SK-N-SH (cell line): Measurements from ENCODE around the gene OTOA. TPM values are rescaled to one million over a fixed set of nuclear protein-coding genes. Genes with fewer than 3 reads are reported as not detected.

Experiments
- CTCF ChIA-PET: fragments of 300-600, 350-600 bp; formaldehyde crosslinking; extraction: SDS; loops from one replicate; lab custom pipeline; 2021; lab: Yijun Ruan, JAX
- POLR2A ChIA-PET: fragments of 350-600 bp; sonication (Branson Sonifier 250); formaldehyde crosslinking; extraction: SDS; loops from one replicate; lab custom pipeline; 2020; ENCODE audit warnings: antibody characterized with exemption, inconsistent platforms; lab: Yijun Ruan, JAX
- DNase-seq: peaks from one replicate; pipeline ENCODE4 v3.0.0; 2012
- H2AFZ ChIP-seq: fragments of 200-600 bp; sonication (generic); 2 replicates; pipeline ENCODE4 v1.8.1; 2016; ENCODE audit warnings: antibody characterized with exemption, mild to moderate bottlenecking, low read depth
- H3F3A ChIP-seq: fragments of 200-600 bp; sonication (generic); replicated peaks from 2 replicates; pipeline ENCODE3; 2016; ENCODE audit warnings: antibody characterized with exemption, mild to moderate bottlenecking; ENCODE audit not compliant: insufficient read depth
- H3K27ac ChIP-seq, 2 experiments: fragments of 200-500 bp in 1 of 2; fragments of 200-600 bp in 1 of 2; sonication (Bioruptor generic) in 1 of 2; sonication (generic), shearing (Covaris generic) in 1 of 2; 2 replicates each; pipeline versions ENCODE4 v1.5.1 to v1.6.1; 2014 to 2016; ENCODE audit warnings: low read depth in 2 of 2, inconsistent platforms in 1 of 2, low read length in 1 of 2, mild to moderate bottlenecking in 1 of 2, mixed read lengths in 1 of 2
- H3K27me3 ChIP-seq: fragments of 200-600 bp; sonication (generic), shearing (Covaris generic); 2 replicates; pipeline ENCODE4 v1.6.1; 2016; ENCODE audit warnings: mixed run types; ENCODE audit not compliant: insufficient read depth
- H3K36me3 ChIP-seq, 2 experiments: fragments of 200-500 bp in 1 of 2; fragments of 200-600 bp in 1 of 2; sonication (Bioruptor generic) in 1 of 2; sonication (generic) in 1 of 2; replicated peaks in 1 of 2; 2 replicates each; pipeline versions ENCODE3 to v1.5.1; 2014 to 2016; ENCODE audit warnings: low read length in 1 of 2, mild to moderate bottlenecking in 1 of 2; ENCODE audit not compliant: insufficient read depth in 2 of 2, control insufficient read depth in 1 of 2
- H3K4me1 ChIP-seq, 2 experiments: fragments of 200-500 bp in 1 of 2; fragments of 200-600 bp in 1 of 2; sonication (Bioruptor generic) in 1 of 2; sonication (generic), shearing (Covaris generic) in 1 of 2; 2 replicates each; pipeline versions ENCODE4 v1.5.1 to v1.6.1; 2014 to 2016; ENCODE audit warnings: low read depth in 1 of 2, low read length in 1 of 2, mixed run types in 1 of 2; ENCODE audit not compliant: insufficient read depth in 2 of 2, control insufficient read depth in 1 of 2
- H3K4me2 ChIP-seq: fragments of 200-600 bp; sonication (generic), shearing (Covaris generic); 2 replicates; pipeline ENCODE4 v1.6.1; 2017; ENCODE audit warnings: mixed run types
- H3K4me3 ChIP-seq, 2 experiments: fragments of 200-500 bp in 1 of 2; fragments of 200-600 bp in 1 of 2; sonication (Bioruptor generic) in 1 of 2; sonication (generic), shearing (Covaris generic) in 1 of 2; 2 replicates each; pipeline versions ENCODE4 v1.5.1 to v1.8.1; 2014 to 2016; ENCODE audit warnings: low read depth in 2 of 2, inconsistent platforms in 1 of 2, low read length in 1 of 2, mild to moderate bottlenecking in 1 of 2, mixed read lengths in 1 of 2, moderate library complexity in 1 of 2
- H3K79me2 ChIP-seq: fragments of 200-600 bp; sonication (generic); 2 replicates; pipeline ENCODE4 v1.8.1; 2017; ENCODE audit warnings: mild to moderate bottlenecking; ENCODE audit not compliant: insufficient read depth
- H3K9ac ChIP-seq: fragments of 200-600 bp; sonication (generic); 2 replicates; pipeline ENCODE4 v1.6.1; 2017; ENCODE audit warnings: mixed run types
- H3K9me2 ChIP-seq: fragments of 200-600 bp; sonication (generic); 2 replicates; pipeline ENCODE4 v1.6.1; 2017; ENCODE audit warnings: mixed run types
- H3K9me3 ChIP-seq: fragments of 200-600 bp; sonication (generic); 2 replicates; pipeline ENCODE4 v1.6.1; 2017; ENCODE audit warnings: mixed run types, mild to moderate bottlenecking, moderate library complexity
- H4K20me1 ChIP-seq: fragments of 200-600 bp; sonication (generic); 2 replicates; pipeline ENCODE4 v1.6.1; 2017; ENCODE audit warnings: mild to moderate bottlenecking, mixed run types; ENCODE audit not compliant: insufficient read depth
- CHD2 ChIP-seq: fragments of 150-350 bp; IDR thresholded peaks from 2 replicates; pipeline ENCODE4 v1.6.1; 2018; ENCODE audit warnings: low read length; ENCODE audit not compliant: partially characterized antibody
- EZH2phosphoT487 ChIP-seq: fragments of 200-600 bp; sonication (generic); IDR thresholded peaks from 2 replicates; pipeline ENCODE4 v1.6.1; 2017; ENCODE audit warnings: low read depth, mixed run types, mild to moderate bottlenecking, antibody characterized with exemption, moderate library complexity, borderline replicate concordance
- FOXJ3 ChIP-seq: sonication (generic); formaldehyde crosslinking; IDR thresholded peaks from 2 replicates; pipeline ENCODE4 v1.5.1; 2020; ENCODE audit warnings: mild to moderate bottlenecking, missing genetic modification reagents
- GABPA ChIP-seq: IDR thresholded peaks from 2 replicates; pipeline ENCODE4 v1.4.0; 2012; ENCODE audit warnings: low read depth, mild to moderate bottlenecking
- MEF2A ChIP-seq: IDR thresholded peaks from 2 replicates; pipeline ENCODE4 v1.4.0; 2012; ENCODE audit warnings: low read depth, borderline replicate concordance
- NFIC ChIP-seq: IDR thresholded peaks from 2 replicates; pipeline ENCODE4 v1.4.0; 2012; ENCODE audit warnings: borderline replicate concordance
- POLR2AphosphoS5 ChIP-seq: IDR thresholded peaks from 2 replicates; pipeline ENCODE4 v1.6.1; 2012; ENCODE audit warnings: low read depth, low read length
- RAD21 ChIP-seq: IDR thresholded peaks from 2 replicates; pipeline ENCODE4 v1.6.1; 2012; ENCODE audit warnings: mild to moderate bottlenecking, low read length
- RXRA ChIP-seq: IDR thresholded peaks from 2 replicates; pipeline ENCODE4 v1.4.0; 2012; ENCODE audit warnings: low read depth, mild to moderate bottlenecking, borderline replicate concordance
- TAF1 ChIP-seq: IDR thresholded peaks from 2 replicates; pipeline ENCODE4 v1.6.1; 2012; ENCODE audit warnings: low read depth, mild to moderate bottlenecking, low read length, moderate library complexity, borderline replicate concordance
- TCF12 ChIP-seq: IDR thresholded peaks from 2 replicates; pipeline ENCODE4 v1.4.0; 2012
- WGBS: methylation state at CpG from one replicate; pipeline ENCODE4 v1.1.6; 2017; ENCODE audit warnings: low lambda C conversion rate; 5-methylcytosine and 5-hydroxymethylcytosine counted together
- polyA plus RNA-seq, 3 experiments: library from polyadenylated mRNA; depleted of rRNA; stranded (reverse); fragments of >200 nt; gene quantifications; 2 replicates each; pipeline ENCODE4 v1.2.3, GENCODE V29; 2012
- TF ChIP-seq, protein P1 (sequence below): IDR thresholded peaks from 2 replicates; pipeline ENCODE4 v1.6.1; 2012; ENCODE audit warnings: mild to moderate bottlenecking, low read depth, low read length, moderate library complexity
- TF ChIP-seq, protein P2 (sequence below): IDR thresholded peaks from 2 replicates; pipeline ENCODE4; 2012
- TF ChIP-seq, protein P3 (sequence below): IDR thresholded peaks from 2 replicates; pipeline ENCODE4 v1.4.0; 2012; ENCODE audit warnings: low read depth, borderline replicate concordance
- TF ChIP-seq, protein P4 (sequence below): fragments of 150-350 bp; IDR thresholded peaks from 2 replicates; pipeline ENCODE4 v1.6.1; 2016; ENCODE audit warnings: mild to moderate bottlenecking, low read depth, low read length
- TF ChIP-seq, protein P5 (sequence below): fragments of 200-600 bp; sonication (generic); IDR thresholded peaks from 2 replicates; pipeline ENCODE4 v1.6.1; 2017; ENCODE audit warnings: antibody characterized with exemption, mild to moderate bottlenecking, moderate library complexity
- TF ChIP-seq, protein P6 (sequence below): fragments of 150-350 bp; IDR thresholded peaks from 2 replicates; pipeline ENCODE4 v1.6.1; 2017; ENCODE audit warnings: antibody characterized with exemption, low read length, low read depth, borderline replicate concordance

OTOA gene
- polyA plus RNA-seq, 1 of the 3 experiments (the other 2 are of a cell fraction) = 0.02 TPM

DNA sequence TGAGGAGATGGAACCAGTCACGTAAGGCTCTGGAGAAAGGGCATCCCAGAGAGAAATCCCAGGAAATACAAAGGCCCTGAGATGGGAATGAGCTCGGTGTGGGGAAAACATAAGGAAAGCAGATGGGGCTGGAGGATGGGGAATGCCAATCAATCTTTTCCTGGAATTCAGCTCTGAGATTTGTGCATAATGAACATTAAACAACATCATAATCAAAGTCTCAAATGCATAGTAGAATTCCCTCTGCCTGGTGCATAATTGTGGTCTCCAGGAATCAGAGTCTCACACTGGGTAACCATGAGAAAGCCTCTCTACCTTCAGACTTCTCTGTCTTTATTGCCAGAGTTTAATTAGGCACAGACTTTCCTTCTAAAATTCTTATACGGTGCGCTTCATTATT is 30.8 kb downstream of the OTOA start:
- no peak for DNase-seq
- ChIA-PET CTCF (interaction anchor here (0.9 to 4.5 kb wide), 4 partner anchors 10 to 37 kb away, joined by 3 to 23 read pairs (median 11); no protein-coding TSS in a partner anchor), POLR2A (no interaction called here)
- Histone ChIP-seq H3K9me2 (no peaks in the 10 kb centered on the region), H3K36me3 (no peaks in the 10 kb centered on the region), H3K4me2 (no peak overlapping the region), H3K27me3 (no peaks in the 10 kb centered on the region; the same call in 1 of the 2 replicates), H3K9ac (no peak overlapping the region), H3K4me1 (no peaks in the 10 kb centered on the region), H4K20me1 (no peaks in the 10 kb centered on the region), H2AFZ (no peak overlapping the region), H3K9me3 (no peaks in the 10 kb centered on the region), H3F3A (no peaks in the 10 kb centered on the region), H3K27ac (no peak overlapping the region), H3K4me3 (no peak overlapping the region), H3K79me2 (no peaks in the 10 kb centered on the region)
- 93% methylated on average over 4 of the region's 4 CpGs for WGBS
- TF ChIP-seq, protein P1, sequence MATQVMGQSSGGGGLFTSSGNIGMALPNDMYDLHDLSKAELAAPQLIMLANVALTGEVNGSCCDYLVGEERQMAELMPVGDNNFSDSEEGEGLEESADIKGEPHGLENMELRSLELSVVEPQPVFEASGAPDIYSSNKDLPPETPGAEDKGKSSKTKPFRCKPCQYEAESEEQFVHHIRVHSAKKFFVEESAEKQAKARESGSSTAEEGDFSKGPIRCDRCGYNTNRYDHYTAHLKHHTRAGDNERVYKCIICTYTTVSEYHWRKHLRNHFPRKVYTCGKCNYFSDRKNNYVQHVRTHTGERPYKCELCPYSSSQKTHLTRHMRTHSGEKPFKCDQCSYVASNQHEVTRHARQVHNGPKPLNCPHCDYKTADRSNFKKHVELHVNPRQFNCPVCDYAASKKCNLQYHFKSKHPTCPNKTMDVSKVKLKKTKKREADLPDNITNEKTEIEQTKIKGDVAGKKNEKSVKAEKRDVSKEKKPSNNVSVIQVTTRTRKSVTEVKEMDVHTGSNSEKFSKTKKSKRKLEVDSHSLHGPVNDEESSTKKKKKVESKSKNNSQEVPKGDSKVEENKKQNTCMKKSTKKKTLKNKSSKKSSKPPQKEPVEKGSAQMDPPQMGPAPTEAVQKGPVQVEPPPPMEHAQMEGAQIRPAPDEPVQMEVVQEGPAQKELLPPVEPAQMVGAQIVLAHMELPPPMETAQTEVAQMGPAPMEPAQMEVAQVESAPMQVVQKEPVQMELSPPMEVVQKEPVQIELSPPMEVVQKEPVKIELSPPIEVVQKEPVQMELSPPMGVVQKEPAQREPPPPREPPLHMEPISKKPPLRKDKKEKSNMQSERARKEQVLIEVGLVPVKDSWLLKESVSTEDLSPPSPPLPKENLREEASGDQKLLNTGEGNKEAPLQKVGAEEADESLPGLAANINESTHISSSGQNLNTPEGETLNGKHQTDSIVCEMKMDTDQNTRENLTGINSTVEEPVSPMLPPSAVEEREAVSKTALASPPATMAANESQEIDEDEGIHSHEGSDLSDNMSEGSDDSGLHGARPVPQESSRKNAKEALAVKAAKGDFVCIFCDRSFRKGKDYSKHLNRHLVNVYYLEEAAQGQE = no peak
- TF ChIP-seq MEF2A (no peak), CHD2 (no peak), TCF12 (no peak), POLR2AphosphoS5 (no peak), FOXJ3 (no peak), RAD21 (no peak)
- TF ChIP-seq, protein P2, sequence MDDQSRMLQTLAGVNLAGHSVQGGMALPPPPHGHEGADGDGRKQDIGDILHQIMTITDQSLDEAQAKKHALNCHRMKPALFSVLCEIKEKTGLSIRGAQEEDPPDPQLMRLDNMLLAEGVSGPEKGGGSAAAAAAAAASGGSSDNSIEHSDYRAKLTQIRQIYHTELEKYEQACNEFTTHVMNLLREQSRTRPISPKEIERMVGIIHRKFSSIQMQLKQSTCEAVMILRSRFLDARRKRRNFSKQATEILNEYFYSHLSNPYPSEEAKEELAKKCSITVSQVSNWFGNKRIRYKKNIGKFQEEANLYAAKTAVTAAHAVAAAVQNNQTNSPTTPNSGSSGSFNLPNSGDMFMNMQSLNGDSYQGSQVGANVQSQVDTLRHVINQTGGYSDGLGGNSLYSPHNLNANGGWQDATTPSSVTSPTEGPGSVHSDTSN = no peak
- TF ChIP-seq, protein P3, sequence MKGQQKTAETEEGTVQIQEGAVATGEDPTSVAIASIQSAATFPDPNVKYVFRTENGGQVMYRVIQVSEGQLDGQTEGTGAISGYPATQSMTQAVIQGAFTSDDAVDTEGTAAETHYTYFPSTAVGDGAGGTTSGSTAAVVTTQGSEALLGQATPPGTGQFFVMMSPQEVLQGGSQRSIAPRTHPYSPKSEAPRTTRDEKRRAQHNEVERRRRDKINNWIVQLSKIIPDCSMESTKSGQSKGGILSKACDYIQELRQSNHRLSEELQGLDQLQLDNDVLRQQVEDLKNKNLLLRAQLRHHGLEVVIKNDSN = no peak
- TF ChIP-seq, protein P4, sequence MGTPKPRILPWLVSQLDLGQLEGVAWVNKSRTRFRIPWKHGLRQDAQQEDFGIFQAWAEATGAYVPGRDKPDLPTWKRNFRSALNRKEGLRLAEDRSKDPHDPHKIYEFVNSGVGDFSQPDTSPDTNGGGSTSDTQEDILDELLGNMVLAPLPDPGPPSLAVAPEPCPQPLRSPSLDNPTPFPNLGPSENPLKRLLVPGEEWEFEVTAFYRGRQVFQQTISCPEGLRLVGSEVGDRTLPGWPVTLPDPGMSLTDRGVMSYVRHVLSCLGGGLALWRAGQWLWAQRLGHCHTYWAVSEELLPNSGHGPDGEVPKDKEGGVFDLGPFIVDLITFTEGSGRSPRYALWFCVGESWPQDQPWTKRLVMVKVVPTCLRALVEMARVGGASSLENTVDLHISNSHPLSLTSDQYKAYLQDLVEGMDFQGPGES = no peak

DNA sequence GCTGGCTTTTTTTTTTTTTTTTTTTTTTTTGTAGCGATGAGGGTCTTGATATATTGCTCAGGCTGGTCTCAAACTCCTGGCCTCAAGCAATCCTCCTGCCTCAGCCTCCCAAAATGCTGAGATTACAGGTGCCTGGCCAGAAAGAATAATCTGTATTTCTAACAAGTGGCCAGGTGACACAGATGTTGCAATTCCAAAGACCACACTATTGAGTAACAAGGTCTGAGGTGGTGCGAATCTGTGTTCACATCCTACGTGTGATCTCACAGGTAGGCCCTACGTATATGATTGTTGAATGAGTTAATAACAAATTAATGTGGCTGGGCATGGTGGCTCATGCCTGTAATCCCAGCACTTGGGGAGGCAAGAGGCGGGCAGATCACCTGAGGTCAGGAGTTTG is 33.3 kb downstream of the OTOA start:
- Histone ChIP-seq H3K4me1 (no peaks in the 10 kb centered on the region), H3K9ac (no peak overlapping the region), H2AFZ (no peak overlapping the region), H3K27me3 (no peaks in the 10 kb centered on the region; the same call in 1 of the 2 replicates), H4K20me1 (no peaks in the 10 kb centered on the region), H3K4me2 (no peak overlapping the region), H3K27ac (no peak overlapping the region), H3K9me2 (no peaks in the 10 kb centered on the region), H3K9me3 (no peaks in the 10 kb centered on the region), H3F3A (no peaks in the 10 kb centered on the region), H3K4me3 (no peak overlapping the region), H3K36me3 (no peaks in the 10 kb centered on the region), H3K79me2 (no peaks in the 10 kb centered on the region)
- POLR2A ChIA-PET = no interaction called here
- 68% methylated on average over 5 of the region's 5 CpGs for WGBS
- DNase-seq = no peak
- CTCF ChIA-PET = interaction anchor here (4.2 kb wide), 1 partner anchor 11 kb away, joined by 23 read pairs; no protein-coding TSS in a partner anchor
- TF ChIP-seq EZH2phosphoT487 (no peak), TAF1 (no peak), RXRA (no peak), NFIC (no peak), GABPA (no peak), MEF2A (no peak)
- TF ChIP-seq, protein P5, sequence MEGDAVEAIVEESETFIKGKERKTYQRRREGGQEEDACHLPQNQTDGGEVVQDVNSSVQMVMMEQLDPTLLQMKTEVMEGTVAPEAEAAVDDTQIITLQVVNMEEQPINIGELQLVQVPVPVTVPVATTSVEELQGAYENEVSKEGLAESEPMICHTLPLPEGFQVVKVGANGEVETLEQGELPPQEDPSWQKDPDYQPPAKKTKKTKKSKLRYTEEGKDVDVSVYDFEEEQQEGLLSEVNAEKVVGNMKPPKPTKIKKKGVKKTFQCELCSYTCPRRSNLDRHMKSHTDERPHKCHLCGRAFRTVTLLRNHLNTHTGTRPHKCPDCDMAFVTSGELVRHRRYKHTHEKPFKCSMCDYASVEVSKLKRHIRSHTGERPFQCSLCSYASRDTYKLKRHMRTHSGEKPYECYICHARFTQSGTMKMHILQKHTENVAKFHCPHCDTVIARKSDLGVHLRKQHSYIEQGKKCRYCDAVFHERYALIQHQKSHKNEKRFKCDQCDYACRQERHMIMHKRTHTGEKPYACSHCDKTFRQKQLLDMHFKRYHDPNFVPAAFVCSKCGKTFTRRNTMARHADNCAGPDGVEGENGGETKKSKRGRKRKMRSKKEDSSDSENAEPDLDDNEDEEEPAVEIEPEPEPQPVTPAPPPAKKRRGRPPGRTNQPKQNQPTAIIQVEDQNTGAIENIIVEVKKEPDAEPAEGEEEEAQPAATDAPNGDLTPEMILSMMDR = no peak
- TF ChIP-seq, protein P6, sequence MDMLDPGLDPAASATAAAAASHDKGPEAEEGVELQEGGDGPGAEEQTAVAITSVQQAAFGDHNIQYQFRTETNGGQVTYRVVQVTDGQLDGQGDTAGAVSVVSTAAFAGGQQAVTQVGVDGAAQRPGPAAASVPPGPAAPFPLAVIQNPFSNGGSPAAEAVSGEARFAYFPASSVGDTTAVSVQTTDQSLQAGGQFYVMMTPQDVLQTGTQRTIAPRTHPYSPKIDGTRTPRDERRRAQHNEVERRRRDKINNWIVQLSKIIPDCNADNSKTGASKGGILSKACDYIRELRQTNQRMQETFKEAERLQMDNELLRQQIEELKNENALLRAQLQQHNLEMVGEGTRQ = no peak
